AG20443 (cell line): Measurements from ENCODE around the gene AMDHD2.

Source experiments
- DNase-seq: peaks from one replicate; pipeline ENCODE4 v3.0.0; 2012; ENCODE audit warnings: low spot score, mixed read lengths

Gene AMDHD2

GRCh38 chr16:2499454-2499853 lies 20.7 kb upstream of the AMDHD2 start:
- DNase-seq: no peak

GRCh38 chr16:2499890-2500429 lies 20.2 kb upstream of the AMDHD2 start:
- no peak for DNase-seq

GRCh38 chr16:2500430-2500917 lies 19.7 kb upstream of the AMDHD2 start:
- DNase-seq: no peak

- DNase-seq: peak; percentile 87
Measured at GRCh38 chr16:2500918-2501750, 19.0 kb upstream of the AMDHD2 start.

GRCh38 chr16:2501946-2502895 lies 17.9 kb upstream of the AMDHD2 start:
- DNase-seq: no peak

GRCh38 chr16:2505695-2506094 lies 14.5 kb upstream of the AMDHD2 start:
- DNase-seq: no peak

- no peak for DNase-seq
Measured at GRCh38 chr16:2507052-2507659, 13.0 kb upstream of the AMDHD2 start.

- DNase-seq: no peak
Measured at GRCh38 chr16:2507665-2508064, 12.5 kb upstream of the AMDHD2 start.

GRCh38 chr16:2508722-2509400 lies 11.3 kb upstream of the AMDHD2 start:
- no peak for DNase-seq

- DNase-seq: peak; percentile 86
Measured at GRCh38 chr16:2511128-2511800, 8.9 kb upstream of the AMDHD2 start.

- DNase-seq: no peak
Measured at GRCh38 chr16:2511996-2512734, 8.0 kb upstream of the AMDHD2 start.

- DNase-seq: no peak
Measured at GRCh38 chr16:2512735-2513404, 7.3 kb upstream of the AMDHD2 start.

- DNase-seq: peak; percentile 96
Measured at GRCh38 chr16:2513405-2514332, 6.5 kb upstream of the AMDHD2 start, which contains the start of gene ATP6V0C. Gene ATP6V0C, plus strand, starts transcription at chr16:2513952. Its CDS starts 152 bp downstream, at chr16:2514104.

GRCh38 chr16:2514333-2515179 lies 5.6 kb upstream of the AMDHD2 start:
- no peak for DNase-seq

GRCh38 chr16:2515180-2515851 lies 4.9 kb upstream of the AMDHD2 start:
- peak; percentile 43 for DNase-seq

GRCh38 chr16:2516391-2517240 lies 3.6 kb upstream of the AMDHD2 start:
- no peak for DNase-seq
